GM18951 (cell line): ENCODE data around the gene CARHSP1.
"Not testable (repeated sequence)": the region's sequence is repeated elsewhere in the genome, so short reads cannot be mapped to it uniquely, and the experiment has no call there.

Experiments
- POLR2A ChIP-seq: IDR thresholded peaks from 4 replicates; pipeline ENCODE4 v1.6.1; 2011; ENCODE audit warnings: mild to moderate bottlenecking; ENCODE audit not compliant: insufficient read length, insufficient read depth; ENCODE audit errors: extremely low read depth
- in situ Hi-C: fragments of 300-500 bp; cut with MboI; formaldehyde crosslinking; loops from one replicate; pipeline ENCODE4 v1.12.0; 2022; ENCODE audit warnings: low sequenced_read_pairs, mixed read lengths, inconsistent platforms; ENCODE audit not compliant: unreplicated experiment

CARHSP1 gene

DNA sequence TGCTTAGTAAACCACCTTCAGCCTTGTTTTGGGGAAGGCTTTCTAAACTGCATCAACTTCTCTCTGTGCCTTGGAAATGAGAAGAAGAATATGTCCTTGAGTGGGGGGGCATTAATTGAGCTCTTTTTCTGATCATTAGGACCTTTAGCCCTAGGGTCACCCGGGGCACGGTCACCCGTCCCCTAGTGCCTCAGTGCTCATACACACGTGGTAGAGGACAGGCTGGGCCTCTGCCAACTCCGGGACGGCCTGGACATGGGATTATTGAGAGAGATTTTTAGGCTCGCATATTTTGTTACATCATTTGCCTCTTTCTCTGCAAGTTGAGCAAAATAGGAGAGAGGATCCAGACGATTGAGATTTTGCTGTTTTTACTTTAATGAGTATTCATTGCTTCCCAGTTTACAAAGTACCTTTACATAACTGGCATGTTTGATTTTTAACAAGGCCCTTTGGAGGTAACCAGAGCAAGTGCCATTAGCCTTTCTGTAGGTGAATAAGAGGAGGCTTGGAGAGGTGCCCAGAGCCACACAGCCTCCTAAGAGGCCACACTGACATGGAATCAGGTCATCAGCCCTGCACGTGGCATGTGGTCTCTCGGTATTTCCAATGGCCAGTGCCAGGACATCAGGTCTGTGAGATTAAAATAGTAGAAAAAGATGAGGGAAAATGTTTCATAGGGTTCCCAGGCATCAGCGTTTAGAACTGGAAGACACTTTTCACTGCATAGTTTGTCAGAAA is 60.0 kb downstream of the CARHSP1 start:
- in situ Hi-C loops, result no loop called here

DNA sequence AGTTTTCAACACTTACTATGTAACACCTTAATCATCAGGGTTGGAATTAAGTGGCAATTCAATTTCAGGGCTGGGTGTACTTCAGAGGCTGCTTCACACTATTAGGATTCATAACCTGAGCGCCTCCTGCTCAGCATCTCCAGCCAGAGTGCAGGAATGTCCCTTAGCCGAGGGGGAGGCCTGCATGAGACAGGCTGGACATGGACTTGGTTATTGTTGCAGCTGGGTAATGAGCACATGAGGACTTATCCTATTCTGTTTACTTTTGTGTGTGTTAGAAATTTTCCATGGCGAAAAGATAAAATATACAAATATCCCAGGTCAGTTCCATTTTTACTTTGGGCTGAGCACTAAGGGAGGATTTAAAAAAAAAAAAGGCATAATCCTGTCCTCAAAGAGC is 60.8 kb downstream of the CARHSP1 start:
- in situ Hi-C loops, result no loop called here
- TF ChIP-seq POLR2A, result no peak

More for the DNA sequence above, 60.0 kb downstream of the CARHSP1 start:
- no peak for TF ChIP-seq POLR2A

DNA sequence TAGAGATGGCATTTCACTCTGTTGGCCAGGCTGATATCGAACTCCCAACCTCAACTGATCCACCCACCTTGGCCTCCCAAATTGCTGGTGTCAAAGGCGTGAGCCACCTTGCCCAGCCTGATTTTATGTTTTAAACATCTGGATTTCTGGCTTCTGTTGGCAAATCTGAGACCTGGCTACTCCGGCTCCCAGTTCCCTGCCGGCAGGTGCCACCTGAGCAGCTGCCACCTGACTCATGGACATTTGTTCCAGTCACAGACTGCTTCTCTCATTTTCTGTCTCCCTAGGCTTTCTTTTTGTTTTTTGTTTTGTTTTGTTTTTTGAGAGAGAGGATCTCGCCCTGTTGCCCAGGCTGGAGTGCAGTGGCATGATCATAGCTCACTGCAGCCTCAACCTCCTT is 61.6 kb downstream of the CARHSP1 start:
- TF ChIP-seq POLR2A, result no peak
- in situ Hi-C loops, result no loop called here

DNA sequence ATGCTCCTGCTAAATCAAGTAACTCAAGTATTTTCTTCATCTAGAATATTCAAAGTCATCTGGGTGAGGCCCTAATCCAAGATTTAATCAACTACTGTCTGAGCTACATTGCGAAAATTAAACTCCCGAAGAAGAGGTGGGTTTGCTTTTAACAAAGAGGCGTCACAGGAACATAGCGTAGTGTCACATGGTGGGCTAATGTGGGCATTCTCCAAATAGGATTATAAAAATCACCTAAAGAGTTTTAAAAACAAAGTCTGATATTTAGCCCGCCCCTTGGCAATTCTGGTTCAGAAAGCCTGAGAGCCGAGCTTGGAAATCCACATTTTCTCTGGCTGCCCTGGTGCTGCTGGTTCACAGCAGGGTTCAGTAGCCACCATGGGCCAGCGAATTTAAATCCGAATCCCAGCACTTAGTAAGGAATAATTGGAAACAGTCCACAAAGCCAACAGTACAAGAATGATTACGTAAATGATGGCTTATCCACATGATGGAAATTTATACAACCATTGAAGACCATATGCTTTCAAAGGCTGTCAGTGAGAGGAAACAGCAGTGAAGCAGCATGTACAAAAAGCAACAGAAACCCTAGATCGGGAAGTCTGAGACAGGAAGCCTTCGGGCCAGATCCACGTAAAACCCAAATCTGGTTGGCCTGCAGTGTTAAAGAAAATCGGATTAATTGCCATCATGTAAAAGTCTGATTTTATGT is 62.4 kb downstream of the CARHSP1 start:
- no peak for TF ChIP-seq POLR2A
- in situ Hi-C loops, result no loop called here

DNA sequence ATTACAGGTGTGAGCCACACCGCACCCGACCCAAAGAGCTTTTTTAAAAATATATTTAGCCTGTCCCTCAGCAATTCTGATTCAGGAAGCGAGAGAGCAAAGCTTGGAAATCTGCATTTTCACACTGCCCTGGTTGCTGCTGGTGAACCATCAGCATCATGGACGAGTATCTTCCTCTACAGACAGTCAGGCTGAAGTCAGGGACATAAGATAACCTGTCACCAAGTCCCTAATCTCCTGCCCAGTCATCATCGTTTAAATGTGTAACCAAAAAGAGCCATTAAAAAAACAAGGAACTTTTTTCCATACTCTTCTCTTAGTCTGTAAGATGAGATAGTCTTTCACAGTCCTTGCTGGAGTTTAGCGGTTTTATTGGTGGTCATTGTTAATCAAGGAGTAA is 64.5 kb downstream of the CARHSP1 start:
- in situ Hi-C loops, result no loop called here
- no peak for TF ChIP-seq POLR2A

DNA sequence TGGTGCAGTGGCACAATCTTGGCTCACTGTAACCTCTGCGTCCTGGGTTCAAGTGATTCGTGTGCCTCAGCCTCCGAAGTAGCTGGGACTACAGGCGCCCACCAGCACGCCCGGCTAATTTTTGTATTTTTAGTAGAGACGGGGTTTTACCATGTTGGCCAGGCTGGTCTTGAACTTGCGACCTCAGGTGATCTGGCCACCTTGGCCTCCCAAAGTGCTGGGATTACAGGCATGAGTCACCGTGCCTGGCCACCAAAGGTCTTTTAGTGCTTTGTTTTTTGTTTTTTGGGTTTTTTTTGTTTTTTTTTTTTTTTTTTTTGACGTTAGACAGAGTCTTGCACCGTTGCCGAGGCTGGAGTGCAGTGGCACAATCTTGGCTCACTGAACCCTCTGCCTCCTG is 65.1 kb downstream of the CARHSP1 start:
- in situ Hi-C loops, result not testable (repeated sequence)
